ENCODE results near the gene FBXL17.

DNA sequence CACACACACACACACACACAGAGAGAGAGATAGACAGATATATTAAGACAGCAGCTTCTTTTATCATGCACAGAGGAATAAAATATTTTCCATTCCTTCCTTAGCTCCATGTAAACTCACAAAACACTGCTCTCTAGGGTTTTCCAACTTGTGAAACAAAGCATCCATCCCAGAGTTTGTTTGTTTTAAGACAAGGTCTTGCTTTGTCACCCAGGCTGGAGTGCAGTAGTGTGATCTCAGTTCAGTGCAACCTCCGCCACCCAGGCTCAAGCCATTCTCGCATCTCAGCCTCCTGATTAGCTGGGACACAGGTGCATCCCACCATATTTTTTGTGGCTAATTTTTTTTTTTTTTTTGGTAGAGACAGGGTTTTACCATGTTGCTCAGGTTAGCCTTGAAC, 298.7 kb downstream of the FBXL17 start:
- no peak for TF ChIP-seq EZH2phosphoT487 (IDR thresholded peaks at IDR 0.05; ENCODE audit: insufficient read depth, low read depth)
- TF ChIP-seq EZH2 (IDR thresholded peaks at IDR 0.05; ENCODE audit: insufficient read depth, poor library complexity, severe bottlenecking) = no peak

All from GM23248 (cell line).